Chondrocyte (in vitro differentiated cells): ENCODE data around the gene TCIRG1. TPM values are rescaled to one million over a fixed set of nuclear protein-coding genes. Genes with fewer than 3 reads are reported as not detected.

Experiments
- DNase-seq: peaks from one replicate; pipeline ENCODE4 v3.0.0; 2021; ENCODE audit warnings: mixed read lengths, low spot score
- H3K27ac Mint-ChIP-seq: one replicate; pipeline ENCODE4 v1.8.0; 2021; ENCODE audit warnings: mild to moderate bottlenecking, moderate library complexity, mixed read lengths; ENCODE audit not compliant: unreplicated experiment
- H3K27me3 Mint-ChIP-seq: 2 replicates; pipeline ENCODE4 v1.8.0; 2021; ENCODE audit warnings: low read depth, mixed read lengths
- H3K36me3 Mint-ChIP-seq: 2 replicates; pipeline ENCODE4 v1.8.0; 2021; ENCODE audit warnings: low read depth, mixed read lengths
- H3K4me1 Mint-ChIP-seq: 2 replicates; pipeline ENCODE4 v1.8.0; 2021; ENCODE audit warnings: low read depth, mild to moderate bottlenecking, mixed read lengths
- H3K4me3 Mint-ChIP-seq: one replicate; pipeline ENCODE4 v1.8.0; 2021; ENCODE audit warnings: mild to moderate bottlenecking, moderate library complexity, mixed read lengths; ENCODE audit not compliant: unreplicated experiment
- H3K9me3 Mint-ChIP-seq: 2 replicates; pipeline ENCODE4 v1.8.0; 2021; ENCODE audit warnings: low read depth, mixed read lengths
- total RNA-seq: library from RNA; stranded (reverse); gene quantifications from 3 replicates; pipeline ENCODE4 v1.2.1, GENCODE V29; 2021
- TF ChIP-seq, protein P1 (sequence below): fragments of 200-600 bp; sonication (generic); IDR thresholded peaks from 2 replicates; pipeline ENCODE4 v1.5.0; 2021; ENCODE audit warnings: antibody characterized with exemption, mild to moderate bottlenecking, moderate library complexity

Gene TCIRG1
- total RNA-seq, 1 donor from 2014 or later = 73.2 TPM

DNA sequence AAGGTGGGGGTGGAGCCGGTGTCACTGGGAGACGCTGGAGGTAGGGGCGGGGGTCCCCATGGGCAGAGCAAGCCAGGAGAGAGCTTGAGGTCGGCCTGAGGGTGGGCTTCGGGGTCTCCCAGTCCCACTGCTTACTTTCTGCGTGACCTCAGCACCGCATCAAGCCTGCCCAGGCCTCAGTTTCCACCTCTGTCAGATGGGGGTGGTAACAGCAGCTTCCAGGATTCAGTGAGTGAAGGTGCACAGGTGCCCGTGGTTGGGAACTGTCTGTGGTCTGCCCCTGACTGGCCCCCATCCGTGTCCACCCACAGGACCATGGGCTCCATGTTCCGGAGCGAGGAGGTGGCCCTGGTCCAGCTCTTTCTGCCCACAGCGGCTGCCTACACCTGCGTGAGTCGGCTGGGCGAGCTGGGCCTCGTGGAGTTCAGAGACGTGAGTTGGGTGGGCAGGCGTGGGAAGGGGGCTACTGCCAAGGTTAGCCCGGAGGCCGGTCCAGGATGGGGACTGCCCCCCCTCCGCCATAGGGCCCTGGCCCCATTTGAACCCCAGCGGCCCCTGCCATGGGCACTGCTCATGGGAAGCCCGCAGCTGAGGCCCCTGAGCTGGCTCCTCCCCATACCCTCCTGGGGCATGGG lies 2.2 kb downstream of the TCIRG1 start:
- TF ChIP-seq, protein P1, sequence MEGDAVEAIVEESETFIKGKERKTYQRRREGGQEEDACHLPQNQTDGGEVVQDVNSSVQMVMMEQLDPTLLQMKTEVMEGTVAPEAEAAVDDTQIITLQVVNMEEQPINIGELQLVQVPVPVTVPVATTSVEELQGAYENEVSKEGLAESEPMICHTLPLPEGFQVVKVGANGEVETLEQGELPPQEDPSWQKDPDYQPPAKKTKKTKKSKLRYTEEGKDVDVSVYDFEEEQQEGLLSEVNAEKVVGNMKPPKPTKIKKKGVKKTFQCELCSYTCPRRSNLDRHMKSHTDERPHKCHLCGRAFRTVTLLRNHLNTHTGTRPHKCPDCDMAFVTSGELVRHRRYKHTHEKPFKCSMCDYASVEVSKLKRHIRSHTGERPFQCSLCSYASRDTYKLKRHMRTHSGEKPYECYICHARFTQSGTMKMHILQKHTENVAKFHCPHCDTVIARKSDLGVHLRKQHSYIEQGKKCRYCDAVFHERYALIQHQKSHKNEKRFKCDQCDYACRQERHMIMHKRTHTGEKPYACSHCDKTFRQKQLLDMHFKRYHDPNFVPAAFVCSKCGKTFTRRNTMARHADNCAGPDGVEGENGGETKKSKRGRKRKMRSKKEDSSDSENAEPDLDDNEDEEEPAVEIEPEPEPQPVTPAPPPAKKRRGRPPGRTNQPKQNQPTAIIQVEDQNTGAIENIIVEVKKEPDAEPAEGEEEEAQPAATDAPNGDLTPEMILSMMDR = no peak
- H3K27me3 Mint-ChIP-seq = no peaks in the 10 kb centered on the region

DNA sequence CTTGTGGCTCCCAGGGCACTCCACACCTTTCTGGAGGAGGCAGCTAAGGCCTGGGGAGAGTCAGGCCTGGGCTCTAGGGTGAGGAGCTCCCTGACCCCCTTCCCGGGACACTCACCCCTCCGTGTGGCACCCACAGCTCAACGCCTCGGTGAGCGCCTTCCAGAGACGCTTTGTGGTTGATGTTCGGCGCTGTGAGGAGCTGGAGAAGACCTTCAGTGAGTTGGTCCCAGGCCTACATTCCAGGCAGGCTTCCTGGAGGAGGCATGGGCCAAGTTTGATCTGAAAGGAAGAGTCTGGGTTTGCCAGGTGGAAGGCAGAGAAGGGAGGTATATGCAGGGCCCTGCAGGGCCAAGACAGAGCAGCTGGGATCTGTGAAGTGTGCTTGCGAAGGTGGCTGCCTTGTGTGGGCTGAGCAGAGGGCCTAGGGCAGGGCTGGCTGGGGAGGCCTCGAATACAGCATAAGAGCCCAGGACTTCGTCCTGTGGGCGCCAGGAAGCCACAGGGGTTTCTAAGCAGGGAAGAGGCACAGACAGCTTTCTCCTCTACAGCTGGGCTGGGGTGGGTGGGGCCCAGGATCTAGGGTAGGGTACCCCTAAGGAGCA lies 2.9 kb downstream of the TCIRG1 start:
- peak overlapping the region; percentile 27 for H3K27ac Mint-ChIP-seq
- DNase-seq = peak; percentile 72
- peaks cover 24% of the 10 kb centered on the region for H3K4me1 Mint-ChIP-seq
- H3K9me3 Mint-ChIP-seq = no peaks in the 10 kb centered on the region
- H3K36me3 Mint-ChIP-seq = no peaks in the 10 kb centered on the region
- no peaks in the 10 kb centered on the region for H3K27me3 Mint-ChIP-seq
- H3K4me3 Mint-ChIP-seq = no peak overlapping the region
- TF ChIP-seq, protein P1 = no peak

More for the DNA sequence above, 2.2 kb downstream of the TCIRG1 start:
- peak; percentile 90 for DNase-seq
- no peaks in the 10 kb centered on the region for H3K36me3 Mint-ChIP-seq
- peaks cover 24% of the 10 kb centered on the region for H3K4me1 Mint-ChIP-seq
- peak overlapping the region; percentile 85 for H3K27ac Mint-ChIP-seq
- H3K9me3 Mint-ChIP-seq = no peaks in the 10 kb centered on the region
- peak overlapping the region; percentile 72 for H3K4me3 Mint-ChIP-seq

DNA sequence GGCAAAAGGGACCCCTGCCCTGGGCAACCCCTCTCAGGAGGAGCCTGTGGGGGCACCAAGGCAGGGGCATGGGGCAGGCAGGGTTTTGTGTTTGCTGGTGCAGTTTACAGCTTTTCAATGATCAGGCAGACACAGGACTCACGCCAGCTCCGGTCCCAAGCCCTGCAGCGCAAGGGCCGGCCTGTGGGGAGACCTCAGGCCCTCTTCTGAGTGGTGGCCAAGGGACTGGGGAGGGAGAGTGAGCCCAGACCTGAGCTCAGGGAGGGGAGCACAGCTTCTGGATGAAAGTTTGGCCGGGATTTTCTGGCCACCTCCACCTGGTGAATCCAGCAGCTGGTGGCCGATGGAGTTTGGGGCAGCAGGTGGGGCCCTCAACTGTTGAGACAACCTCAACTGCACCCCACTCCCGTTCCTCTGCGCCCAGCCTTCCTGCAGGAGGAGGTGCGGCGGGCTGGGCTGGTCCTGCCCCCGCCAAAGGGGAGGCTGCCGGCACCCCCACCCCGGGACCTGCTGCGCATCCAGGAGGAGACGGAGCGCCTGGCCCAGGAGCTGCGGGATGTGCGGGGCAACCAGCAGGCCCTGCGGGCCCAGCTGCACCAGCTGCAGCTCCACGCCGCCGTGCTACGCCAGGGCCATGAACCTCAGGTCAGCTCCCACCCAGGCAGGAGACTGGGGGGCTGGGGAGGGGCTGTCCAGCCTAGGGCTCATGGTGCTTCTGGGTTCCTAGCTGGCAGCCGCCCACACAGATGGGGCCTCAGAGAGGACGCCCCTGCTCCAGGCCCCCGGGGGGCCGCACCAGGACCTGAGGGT lies 3.6 kb downstream of the TCIRG1 start:
- TF ChIP-seq, protein P1 = no peak
- peak; percentile 90 for DNase-seq
- Mint-ChIP-seq H3K27ac (peak overlapping the region; percentile 45), H3K4me3 (no peak overlapping the region), H3K9me3 (no peaks in the 10 kb centered on the region), H3K4me1 (peaks cover 24% of the 10 kb centered on the region), H3K36me3 (no peaks in the 10 kb centered on the region), H3K27me3 (no peaks in the 10 kb centered on the region)

DNA sequence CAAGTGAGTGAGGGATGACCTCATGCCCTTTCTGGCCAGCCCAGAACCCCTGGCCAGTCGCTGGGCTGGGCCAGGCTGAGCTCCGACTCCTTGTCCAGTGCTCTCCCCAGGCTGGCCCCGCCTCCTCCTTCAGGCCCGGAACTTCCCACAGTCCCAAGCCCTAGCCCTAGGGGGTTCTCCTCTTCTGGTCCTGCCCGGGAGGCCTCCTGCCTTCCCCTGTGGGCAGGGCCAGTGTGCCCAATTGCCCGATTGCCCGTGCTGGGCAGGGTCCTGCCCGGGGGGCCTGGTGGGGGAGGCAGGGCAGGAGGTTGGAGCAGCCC lies 4.2 kb downstream of the TCIRG1 start:
- H3K4me1 Mint-ChIP-seq = peaks cover 21% of the 10 kb centered on the region
- H3K4me3 Mint-ChIP-seq = no peak overlapping the region
- H3K9me3 Mint-ChIP-seq = no peaks in the 10 kb centered on the region
- TF ChIP-seq, protein P1 = no peak
- peak; percentile 87 for DNase-seq
- H3K36me3 Mint-ChIP-seq = no peaks in the 10 kb centered on the region
- H3K27ac Mint-ChIP-seq = no peak overlapping the region
- H3K27me3 Mint-ChIP-seq = no peaks in the 10 kb centered on the region

DNA sequence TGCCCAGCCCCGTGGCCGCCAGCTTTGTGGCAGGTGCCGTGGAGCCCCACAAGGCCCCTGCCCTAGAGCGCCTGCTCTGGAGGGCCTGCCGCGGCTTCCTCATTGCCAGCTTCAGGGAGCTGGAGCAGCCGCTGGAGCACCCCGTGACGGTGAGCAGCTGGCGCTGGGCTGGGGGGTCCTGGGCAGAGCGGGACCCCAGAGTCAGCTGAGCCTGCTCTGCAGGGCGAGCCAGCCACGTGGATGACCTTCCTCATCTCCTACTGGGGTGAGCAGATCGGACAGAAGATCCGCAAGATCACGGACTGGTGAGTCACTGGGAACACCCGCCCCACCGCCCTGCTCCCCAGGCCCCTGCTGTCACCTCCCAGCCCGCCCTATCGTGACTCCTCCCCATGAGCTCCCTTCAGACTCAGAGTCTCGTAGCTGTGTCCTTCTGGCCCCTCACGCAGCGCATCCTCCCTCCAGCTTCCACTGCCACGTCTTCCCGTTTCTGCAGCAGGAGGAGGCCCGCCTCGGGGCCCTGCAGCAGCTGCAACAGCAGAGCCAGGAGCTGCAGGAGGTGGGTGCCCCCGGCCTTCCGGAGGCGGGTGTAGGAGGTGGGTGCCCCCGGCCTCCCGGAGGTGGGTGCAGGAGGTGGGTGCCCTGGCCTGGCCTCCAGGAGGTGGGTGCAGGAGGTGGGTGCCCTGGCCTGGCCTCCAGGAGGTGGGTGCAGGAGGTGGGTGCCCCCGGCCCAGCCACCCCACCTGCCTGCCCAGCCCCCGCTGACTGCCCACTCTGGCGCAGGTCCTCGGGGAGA lies 4.7 kb downstream of the TCIRG1 start:
- Mint-ChIP-seq H3K4me3 (no peak overlapping the region), H3K4me1 (peaks cover 20% of the 10 kb centered on the region), H3K27ac (no peak overlapping the region), H3K27me3 (no peaks in the 10 kb centered on the region), H3K9me3 (no peaks in the 10 kb centered on the region), H3K36me3 (no peaks in the 10 kb centered on the region)
- DNase-seq = peak; percentile 83
- TF ChIP-seq, protein P1 = no peak
